B cell (primary cell): ENCODE measurements around the gene PSRC1.

ENCODE experiments used
- CTCF ChIP-seq: fragments of 200-600 bp; IDR thresholded peaks from one replicate; pipeline ENCODE4 v1.8.0; 2022; ENCODE audit warnings: antibody characterized with exemption, mild to moderate bottlenecking
- EZH2 ChIP-seq: IDR thresholded peaks from 2 replicates; pipeline ENCODE4 v1.6.1; 2012; ENCODE audit warnings: borderline replicate concordance, low read depth, mild to moderate bottlenecking, moderate library complexity, low read length; ENCODE audit not compliant: insufficient read depth, poor library complexity, severe bottlenecking

DNA sequence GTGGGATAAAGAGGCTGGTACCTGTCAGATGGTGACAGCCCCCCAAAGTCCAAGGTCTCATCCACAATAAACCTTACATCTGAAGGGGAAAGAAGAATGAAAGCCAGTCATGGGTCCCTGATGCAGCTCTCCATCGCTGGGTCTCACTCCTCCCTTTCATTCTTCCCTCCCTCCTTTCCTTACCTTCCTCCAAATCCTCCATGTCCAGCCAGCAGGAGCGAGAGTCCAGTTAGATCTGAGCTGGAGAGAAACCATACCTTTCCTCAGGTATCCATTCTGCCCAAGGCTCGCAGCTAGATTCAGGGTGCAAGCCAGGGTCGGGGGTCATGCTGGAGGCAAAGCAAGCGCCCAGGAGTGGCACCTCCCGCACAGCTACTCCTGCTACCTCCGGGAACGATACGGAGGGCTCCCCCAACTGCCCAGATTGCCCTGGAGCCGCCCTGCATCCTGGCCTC is 421 bp downstream of the PSRC1 start:
- no peak for TF ChIP-seq CTCF
- no peak for TF ChIP-seq EZH2
